Mesothelial cell of epicardium (in vitro differentiated cells): ENCODE data around the gene GRID1. TPM values are rescaled to one million over a fixed set of nuclear protein-coding genes. Genes with fewer than 3 reads are reported as not detected.

Experiments
- DNase-seq, 2 experiments: peaks; one replicate each; pipeline ENCODE4 v3.0.0; 2021; ENCODE audit warnings: low spot score in 2 of 2; ENCODE audit not compliant: unreplicated experiment in 2 of 2
- H3K27ac Mint-ChIP-seq: 2 replicates; pipeline ENCODE4 v1.8.0; 2021; ENCODE audit warnings: mixed read lengths
- H3K27me3 Mint-ChIP-seq: 2 replicates; pipeline ENCODE4 v1.8.0; 2021; ENCODE audit warnings: low read depth, mixed read lengths
- H3K36me3 Mint-ChIP-seq: 2 replicates; pipeline ENCODE4 v1.8.0; 2021; ENCODE audit warnings: mixed read lengths
- H3K4me1 Mint-ChIP-seq: 2 replicates; pipeline ENCODE4 v1.8.0; 2021; ENCODE audit warnings: mixed read lengths
- H3K4me3 Mint-ChIP-seq: 2 replicates; pipeline ENCODE4 v1.8.0; 2021; ENCODE audit warnings: mild to moderate bottlenecking, moderate library complexity, mixed read lengths
- H3K9me3 Mint-ChIP-seq: 2 replicates; pipeline ENCODE4 v1.8.0; 2021; ENCODE audit warnings: mixed read lengths
- total RNA-seq: library from RNA; stranded (reverse); gene quantifications from 3 replicates; pipeline ENCODE4 v1.2.1, GENCODE V29; 2021
- TF ChIP-seq, protein P1 (sequence below): fragments of 200-600 bp; sonication (generic); IDR thresholded peaks from one replicate; pipeline ENCODE4 v1.5.0; 2021; ENCODE audit warnings: antibody characterized with exemption; ENCODE audit not compliant: unreplicated experiment

Gene GRID1
- total RNA-seq, 1 donor from 2014 or later = 0.22 TPM

DNA sequence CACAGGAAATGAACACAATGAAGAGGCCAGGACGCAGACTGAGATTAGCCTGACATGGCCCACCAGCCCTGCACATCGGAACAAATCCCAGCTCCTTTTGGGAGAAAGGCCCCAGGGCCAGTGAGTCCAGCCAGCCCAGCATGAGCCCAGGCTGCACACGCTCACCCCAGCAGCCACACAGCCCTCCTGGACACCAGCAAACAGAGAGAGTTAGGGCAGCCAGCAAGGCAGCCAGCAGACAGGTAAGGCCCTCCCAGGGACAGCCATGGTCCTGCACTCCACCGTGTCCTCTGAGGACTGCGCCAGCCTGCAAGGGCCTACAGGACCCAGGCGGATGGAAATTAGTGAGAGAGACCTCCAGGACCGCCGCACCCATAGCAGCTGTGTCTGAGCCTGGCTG, 8.1 kb upstream of the GRID1 start:
- peak in 1 of 2 experiments; percentile 32 for DNase-seq
- Mint-ChIP-seq H3K27ac (no peak overlapping the region), H3K9me3 (no peaks in the 10 kb centered on the region), H3K4me3 (no peak overlapping the region), H3K27me3 (peaks cover 91% of the 10 kb centered on the region), H3K36me3 (no peaks in the 10 kb centered on the region), H3K4me1 (no peaks in the 10 kb centered on the region)
- TF ChIP-seq, protein P1, sequence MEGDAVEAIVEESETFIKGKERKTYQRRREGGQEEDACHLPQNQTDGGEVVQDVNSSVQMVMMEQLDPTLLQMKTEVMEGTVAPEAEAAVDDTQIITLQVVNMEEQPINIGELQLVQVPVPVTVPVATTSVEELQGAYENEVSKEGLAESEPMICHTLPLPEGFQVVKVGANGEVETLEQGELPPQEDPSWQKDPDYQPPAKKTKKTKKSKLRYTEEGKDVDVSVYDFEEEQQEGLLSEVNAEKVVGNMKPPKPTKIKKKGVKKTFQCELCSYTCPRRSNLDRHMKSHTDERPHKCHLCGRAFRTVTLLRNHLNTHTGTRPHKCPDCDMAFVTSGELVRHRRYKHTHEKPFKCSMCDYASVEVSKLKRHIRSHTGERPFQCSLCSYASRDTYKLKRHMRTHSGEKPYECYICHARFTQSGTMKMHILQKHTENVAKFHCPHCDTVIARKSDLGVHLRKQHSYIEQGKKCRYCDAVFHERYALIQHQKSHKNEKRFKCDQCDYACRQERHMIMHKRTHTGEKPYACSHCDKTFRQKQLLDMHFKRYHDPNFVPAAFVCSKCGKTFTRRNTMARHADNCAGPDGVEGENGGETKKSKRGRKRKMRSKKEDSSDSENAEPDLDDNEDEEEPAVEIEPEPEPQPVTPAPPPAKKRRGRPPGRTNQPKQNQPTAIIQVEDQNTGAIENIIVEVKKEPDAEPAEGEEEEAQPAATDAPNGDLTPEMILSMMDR = no peak

DNA sequence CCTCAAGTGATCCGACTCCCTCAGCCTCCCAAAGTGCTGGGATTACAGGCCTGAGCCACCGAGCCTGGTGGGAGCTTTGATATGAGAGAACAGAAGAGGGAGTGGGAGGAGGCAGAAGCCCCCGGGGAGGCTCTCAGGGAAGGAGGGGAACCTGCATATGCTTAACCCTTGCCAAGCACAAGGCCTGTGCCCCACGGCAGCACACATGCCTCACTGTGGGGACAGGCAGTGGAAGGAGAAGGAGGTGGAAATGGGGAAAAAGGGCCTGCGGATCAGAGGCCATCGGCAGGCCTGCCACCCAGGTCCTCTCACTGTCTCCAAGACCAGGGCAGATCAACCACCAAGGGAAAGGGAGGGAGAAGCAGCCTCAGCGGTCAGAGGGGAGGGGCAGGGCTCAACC, 7.2 kb upstream of the GRID1 start:
- Mint-ChIP-seq H3K36me3 (no peaks in the 10 kb centered on the region), H3K4me3 (no peak overlapping the region), H3K27ac (no peak overlapping the region), H3K27me3 (peaks cover 91% of the 10 kb centered on the region), H3K9me3 (no peaks in the 10 kb centered on the region), H3K4me1 (no peaks in the 10 kb centered on the region)
- DNase-seq = peak in 1 of 2 experiments; percentile 21
- TF ChIP-seq, protein P1 = no peak

DNA sequence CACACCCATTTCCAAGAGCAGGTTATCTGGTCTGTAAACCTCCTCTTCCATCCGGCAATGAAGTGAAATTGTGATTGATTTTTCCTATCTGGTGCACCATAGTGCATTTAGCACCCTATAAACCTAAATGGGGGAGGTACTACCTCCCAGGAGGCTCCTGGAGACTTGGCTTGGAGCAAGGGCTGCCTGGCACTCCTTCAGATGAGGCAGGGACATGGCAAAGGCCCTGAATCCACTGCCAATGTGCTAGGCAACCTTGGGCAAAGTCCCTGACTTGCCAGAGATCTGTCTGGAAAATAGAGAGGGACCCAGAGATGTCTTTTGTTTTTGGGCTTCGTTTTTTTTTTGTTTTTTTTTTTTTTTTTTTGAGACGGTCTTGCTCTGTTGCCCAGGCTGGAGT, 6.7 kb upstream of the GRID1 start:
- DNase-seq = peak in 1 of 2 experiments; percentile 34
- Mint-ChIP-seq H3K27ac (no peak overlapping the region), H3K4me1 (no peaks in the 10 kb centered on the region), H3K27me3 (peaks cover 91% of the 10 kb centered on the region), H3K9me3 (no peaks in the 10 kb centered on the region), H3K4me3 (no peak overlapping the region), H3K36me3 (no peaks in the 10 kb centered on the region)
- TF ChIP-seq, protein P1 = no peak

DNA sequence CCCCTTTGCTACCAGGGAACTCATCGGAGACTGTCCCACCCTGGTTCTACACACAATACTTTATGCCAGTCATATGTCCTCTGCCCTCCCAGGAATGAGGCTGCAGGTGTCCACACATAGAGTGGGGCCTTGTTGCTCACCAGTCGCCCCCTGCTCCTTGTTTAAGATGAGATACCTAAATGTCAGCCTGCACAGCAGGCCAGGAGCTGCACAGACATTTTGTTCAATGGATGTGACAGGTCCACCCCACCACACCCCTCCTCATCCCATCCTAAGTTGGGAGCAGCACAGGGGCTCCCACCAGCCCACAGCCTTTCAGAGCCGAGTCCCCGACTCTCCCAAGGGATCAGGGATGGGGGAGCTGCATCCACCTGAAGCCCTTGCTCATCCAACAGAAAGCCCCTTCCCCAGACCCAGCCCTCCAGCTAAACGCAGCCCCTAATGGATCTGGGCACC, 6.2 kb upstream of the GRID1 start:
- no peaks in the 10 kb centered on the region for H3K36me3 Mint-ChIP-seq
- H3K4me1 Mint-ChIP-seq = no peaks in the 10 kb centered on the region
- no peak overlapping the region for H3K4me3 Mint-ChIP-seq
- no peak overlapping the region for H3K27ac Mint-ChIP-seq
- H3K9me3 Mint-ChIP-seq = no peaks in the 10 kb centered on the region
- TF ChIP-seq, protein P1 = no peak
- H3K27me3 Mint-ChIP-seq = peaks cover 91% of the 10 kb centered on the region
- DNase-seq = peak in 1 of 2 experiments; percentile 21

DNA sequence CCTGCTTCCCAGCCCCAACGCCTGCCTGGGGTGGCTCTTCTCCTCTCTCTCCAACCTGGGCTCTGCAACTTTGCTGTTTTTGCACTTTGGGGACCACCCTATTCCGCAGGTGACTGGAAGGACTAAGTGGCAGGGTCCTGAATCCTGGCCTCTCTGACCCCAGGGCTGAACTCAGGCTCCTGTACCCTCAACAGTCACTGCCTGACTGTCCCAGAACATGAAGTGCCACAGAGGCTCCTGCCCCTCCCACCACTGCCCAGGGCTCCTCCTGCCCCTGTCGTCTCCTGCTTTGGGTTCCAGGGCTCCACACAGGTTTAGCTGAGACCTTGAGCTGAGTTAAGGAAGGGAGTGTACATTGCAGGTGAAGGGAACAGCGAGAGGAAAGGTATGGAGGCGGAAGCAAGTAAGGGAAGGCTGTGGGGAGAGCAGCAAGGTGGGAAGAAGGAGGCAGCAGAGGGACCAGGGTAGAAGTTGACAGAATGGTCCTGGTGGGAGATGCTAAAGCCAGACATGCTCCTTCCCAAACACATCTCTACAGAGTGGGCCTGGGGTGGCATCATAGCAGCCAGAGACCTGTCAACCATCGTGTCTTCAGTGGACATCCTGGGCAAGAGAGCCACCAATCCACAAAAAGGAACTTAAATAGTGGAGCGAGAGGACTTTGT, 5.7 kb upstream of the GRID1 start:
- no peak for DNase-seq
- Mint-ChIP-seq H3K9me3 (no peaks in the 10 kb centered on the region), H3K36me3 (no peaks in the 10 kb centered on the region), H3K4me3 (no peak overlapping the region), H3K4me1 (no peaks in the 10 kb centered on the region), H3K27me3 (peaks cover 91% of the 10 kb centered on the region), H3K27ac (no peak overlapping the region)
- TF ChIP-seq, protein P1 = no peak
